Measurements from ENCODE around the gene GPR176.

The GPR176 gene

DNA sequence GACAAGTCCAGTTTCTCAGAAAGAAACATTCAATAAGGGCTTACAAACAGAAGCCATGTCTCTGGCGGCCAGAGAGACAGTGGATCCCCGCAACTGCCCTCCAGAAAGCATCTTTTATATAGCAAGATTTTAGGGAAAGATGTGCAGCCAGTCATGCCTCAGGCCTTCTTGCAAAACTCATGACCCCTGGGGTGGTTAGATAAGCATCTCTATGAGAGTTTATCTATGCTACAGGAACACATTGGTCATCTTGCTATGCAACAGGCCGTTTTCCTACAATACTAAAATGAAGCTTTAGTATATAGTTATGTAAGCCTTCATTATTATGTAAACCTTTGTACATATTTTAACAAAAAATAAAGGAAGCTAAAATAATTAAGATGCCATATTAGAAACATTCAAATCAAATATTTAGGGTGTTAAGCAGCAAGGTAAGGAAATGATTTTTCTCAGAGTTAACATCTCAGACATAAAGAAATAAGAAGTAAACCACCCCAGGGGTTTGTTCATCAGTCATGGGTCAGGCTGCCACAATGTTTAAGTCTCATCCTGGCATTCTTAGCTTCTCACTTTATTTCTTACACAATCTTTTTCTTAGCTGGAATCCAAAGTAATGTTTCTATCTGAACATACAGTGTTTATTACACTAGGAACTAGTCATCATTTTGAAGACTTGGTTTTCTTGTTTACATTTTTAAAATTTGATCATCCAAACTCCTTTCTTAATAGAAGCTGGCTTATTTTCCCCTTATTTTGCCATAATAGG lies 131.1 kb downstream of the GPR176 start:
- no peak overlapping the region for H3K4me3 Mint-ChIP-seq
- peaks cover 10% of the 10 kb centered on the region for H3K27me3 Mint-ChIP-seq (ENCODE audit: low read depth)
- peaks cover 2% of the 10 kb centered on the region for H3K36me3 Mint-ChIP-seq (ENCODE audit: low read depth)
- H3K4me1 Mint-ChIP-seq (ENCODE audit: low read depth), result peaks cover 22% of the 10 kb centered on the region
- H3K27ac Mint-ChIP-seq, result no peak overlapping the region
- no peaks in the 10 kb centered on the region for H3K9me3 Mint-ChIP-seq

DNA sequence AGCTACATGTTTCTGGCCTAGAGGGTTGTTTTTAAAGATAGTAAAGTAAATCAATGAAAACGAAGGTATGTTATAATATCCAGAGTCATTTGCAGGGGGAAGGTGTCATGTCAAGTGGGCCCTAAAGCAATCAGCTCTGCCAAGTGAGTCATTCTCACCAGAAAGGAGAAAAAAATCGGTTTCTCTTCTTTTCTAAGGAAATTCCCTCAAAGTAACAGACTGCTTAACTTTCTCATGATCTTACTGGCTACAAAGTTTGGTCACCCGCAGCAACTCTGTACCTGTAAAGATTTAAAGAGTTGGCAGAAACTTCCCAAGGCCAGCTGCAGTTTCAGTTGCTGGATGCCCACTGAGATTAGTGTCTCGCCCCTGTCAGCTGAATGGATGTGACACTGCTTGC lies 132.0 kb downstream of the GPR176 start:
- Mint-ChIP-seq H3K27ac (no peak overlapping the region), H3K4me1 (ENCODE audit: low read depth) (peaks cover 28% of the 10 kb centered on the region), H3K4me3 (no peak overlapping the region), H3K36me3 (ENCODE audit: low read depth) (peaks cover 2% of the 10 kb centered on the region), H3K9me3 (no peaks in the 10 kb centered on the region), H3K27me3 (ENCODE audit: low read depth) (peaks cover 7% of the 10 kb centered on the region)

DNA sequence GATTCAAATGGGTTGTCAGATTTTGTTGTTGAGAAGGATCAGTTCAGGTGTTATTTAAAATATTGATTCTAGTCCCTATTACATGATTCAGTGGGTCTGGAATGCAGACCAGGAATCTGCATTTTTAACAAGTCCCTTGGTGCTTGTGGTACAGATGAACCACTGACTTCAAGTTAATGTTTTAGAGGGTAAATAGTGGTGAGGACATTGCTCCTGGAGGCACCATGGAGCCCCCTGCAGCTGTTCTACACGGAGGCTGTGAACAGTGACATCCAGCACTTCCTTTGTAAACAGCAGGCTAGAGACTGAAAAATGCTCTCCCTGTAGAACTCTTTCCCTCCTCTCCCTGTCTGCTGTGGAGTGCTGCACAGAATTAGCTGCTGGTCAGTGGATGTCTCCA lies 132.6 kb downstream of the GPR176 start:
- Mint-ChIP-seq H3K4me3 (no peak overlapping the region), H3K4me1 (ENCODE audit: low read depth) (peaks cover 28% of the 10 kb centered on the region), H3K36me3 (ENCODE audit: low read depth) (peaks cover 2% of the 10 kb centered on the region), H3K27ac (no peak overlapping the region), H3K9me3 (no peaks in the 10 kb centered on the region), H3K27me3 (ENCODE audit: low read depth) (peaks cover under 1% of the 10 kb centered on the region)

DNA sequence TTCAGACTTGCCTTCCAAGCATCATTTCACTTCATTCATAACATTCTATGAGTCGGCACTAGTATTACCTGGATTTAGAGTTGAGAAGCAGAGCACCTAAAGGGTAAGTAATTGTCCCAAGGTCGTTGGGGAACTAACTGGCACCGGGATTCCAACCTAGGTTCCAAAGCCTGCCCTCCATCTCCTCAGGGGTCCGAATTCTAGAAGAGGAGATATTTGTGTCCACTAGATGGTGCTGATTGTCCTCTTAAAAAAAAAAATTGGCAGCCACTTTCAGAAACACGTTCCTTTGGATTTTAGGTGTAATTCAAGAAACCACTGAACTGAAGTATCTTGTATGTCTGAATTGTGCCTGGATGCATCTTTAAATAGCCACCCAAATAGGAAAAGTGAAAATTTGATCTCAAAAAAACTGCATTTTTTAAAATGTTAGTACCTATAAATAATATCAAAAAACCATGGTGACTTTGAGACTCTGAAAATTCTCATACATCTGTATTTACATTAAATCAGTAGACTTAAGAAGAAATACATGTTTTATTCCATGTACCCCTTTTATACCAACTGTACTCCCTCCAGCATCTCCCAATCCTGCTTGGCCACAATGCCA lies 133.5 kb downstream of the GPR176 start:
- H3K36me3 Mint-ChIP-seq (ENCODE audit: low read depth), result peaks cover 2% of the 10 kb centered on the region
- H3K27ac Mint-ChIP-seq, result no peak overlapping the region
- H3K4me1 Mint-ChIP-seq (ENCODE audit: low read depth), result peaks cover 35% of the 10 kb centered on the region
- H3K9me3 Mint-ChIP-seq, result no peaks in the 10 kb centered on the region
- no peak overlapping the region for H3K4me3 Mint-ChIP-seq
- no peaks in the 10 kb centered on the region for H3K27me3 Mint-ChIP-seq (ENCODE audit: low read depth)

DNA sequence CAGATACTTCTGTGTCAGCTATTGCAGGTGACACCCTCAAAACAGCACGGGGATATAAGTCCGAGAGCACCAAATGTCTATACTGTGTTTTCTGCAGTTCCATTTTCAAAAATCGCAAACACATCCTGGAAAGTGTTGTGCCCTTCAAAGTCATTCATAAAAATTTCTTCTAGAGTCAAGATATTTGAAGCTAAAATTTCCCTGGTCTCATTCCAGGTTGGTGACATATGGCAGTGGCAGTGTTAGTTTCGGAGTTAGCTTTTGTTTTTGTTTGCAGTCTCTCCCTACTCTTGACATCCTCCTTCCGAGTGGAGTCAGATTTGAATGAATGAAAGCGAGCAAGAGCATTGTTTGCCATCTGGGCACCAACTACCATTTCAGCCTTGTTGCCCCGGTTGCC lies 134.2 kb downstream of the GPR176 start:
- peaks cover 37% of the 10 kb centered on the region for H3K4me1 Mint-ChIP-seq (ENCODE audit: low read depth)
- H3K27ac Mint-ChIP-seq, result no peak overlapping the region

DNA sequence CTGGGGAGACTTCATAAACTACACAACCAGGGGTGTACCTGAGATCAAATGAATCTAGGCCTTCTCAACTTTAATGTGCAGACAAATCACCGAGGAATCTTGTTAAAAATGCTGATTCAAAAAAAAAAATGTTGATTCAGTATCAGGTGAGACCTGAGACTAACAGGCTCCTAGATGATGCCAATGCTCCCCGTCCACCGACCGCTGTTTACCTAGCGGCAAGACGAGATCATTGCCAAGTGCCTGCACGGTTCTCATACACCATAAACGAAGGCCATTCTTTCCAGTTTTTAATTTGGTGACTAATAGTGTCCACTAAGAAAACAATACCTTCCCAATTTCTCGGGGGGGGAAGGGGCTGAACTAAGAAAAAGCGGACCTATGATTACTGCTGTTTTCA lies 134.9 kb downstream of the GPR176 start:
- Mint-ChIP-seq H3K36me3 (ENCODE audit: low read depth) (peaks cover 2% of the 10 kb centered on the region), H3K4me3 (no peak overlapping the region), H3K4me1 (ENCODE audit: low read depth) (peaks cover 37% of the 10 kb centered on the region), H3K9me3 (no peaks in the 10 kb centered on the region), H3K27ac (no peak overlapping the region), H3K27me3 (ENCODE audit: low read depth) (no peaks in the 10 kb centered on the region)

More for the DNA sequence above, 134.2 kb downstream of the GPR176 start:
- Mint-ChIP-seq H3K36me3 (ENCODE audit: low read depth) (peaks cover 2% of the 10 kb centered on the region), H3K4me3 (no peak overlapping the region), H3K27me3 (ENCODE audit: low read depth) (no peaks in the 10 kb centered on the region), H3K9me3 (no peaks in the 10 kb centered on the region)

DNA sequence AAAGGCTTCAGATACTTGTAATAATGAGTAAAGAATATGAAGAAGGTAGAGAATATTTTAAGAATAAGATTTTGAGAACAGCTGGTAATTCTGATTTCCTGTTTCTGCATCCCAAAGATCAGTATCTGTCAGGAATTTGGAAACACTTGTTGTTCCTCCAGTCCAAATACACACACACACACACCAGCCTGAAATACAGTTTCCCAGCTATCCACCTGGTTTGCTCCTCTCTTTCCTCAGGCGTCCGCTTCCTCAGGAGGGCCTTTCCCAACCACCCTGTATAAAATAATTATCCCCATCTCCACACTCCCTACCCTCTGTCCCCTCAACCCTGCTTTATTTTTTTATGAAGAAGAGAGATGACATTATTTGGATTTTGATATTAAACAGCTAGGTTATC lies 135.4 kb downstream of the GPR176 start:
- peak overlapping the region; percentile 3 for H3K4me3 Mint-ChIP-seq

DNA sequence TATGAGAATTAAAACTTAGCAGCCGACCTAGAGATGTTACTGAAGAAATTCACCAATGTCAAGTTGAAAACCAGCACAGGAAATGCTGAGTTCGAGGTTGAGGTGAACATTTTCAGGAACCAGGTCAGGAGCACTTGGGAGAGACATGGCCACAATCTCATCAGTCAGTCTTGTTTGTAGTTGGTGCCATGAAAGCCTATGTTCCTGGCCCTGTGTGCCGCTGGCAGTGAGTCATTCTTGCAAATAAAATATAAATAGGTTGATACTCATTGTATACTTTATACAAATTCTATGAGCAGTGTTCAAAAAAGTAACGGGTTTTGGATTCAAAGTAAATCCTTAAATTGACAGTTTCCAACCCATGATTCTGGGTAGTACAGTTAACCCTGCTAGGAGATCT lies 135.9 kb downstream of the GPR176 start:
- Mint-ChIP-seq H3K36me3 (ENCODE audit: low read depth) (peaks cover 2% of the 10 kb centered on the region), H3K27me3 (ENCODE audit: low read depth) (no peaks in the 10 kb centered on the region), H3K27ac (no peak overlapping the region), H3K4me3 (peak overlapping the region; percentile 83), H3K4me1 (ENCODE audit: low read depth) (peaks cover 37% of the 10 kb centered on the region), H3K9me3 (no peaks in the 10 kb centered on the region)

More for the DNA sequence above, 135.4 kb downstream of the GPR176 start:
- Mint-ChIP-seq H3K36me3 (ENCODE audit: low read depth) (peaks cover 2% of the 10 kb centered on the region), H3K27me3 (ENCODE audit: low read depth) (no peaks in the 10 kb centered on the region), H3K4me1 (ENCODE audit: low read depth) (peaks cover 37% of the 10 kb centered on the region), H3K9me3 (no peaks in the 10 kb centered on the region), H3K27ac (peak overlapping the region; percentile 1)

DNA sequence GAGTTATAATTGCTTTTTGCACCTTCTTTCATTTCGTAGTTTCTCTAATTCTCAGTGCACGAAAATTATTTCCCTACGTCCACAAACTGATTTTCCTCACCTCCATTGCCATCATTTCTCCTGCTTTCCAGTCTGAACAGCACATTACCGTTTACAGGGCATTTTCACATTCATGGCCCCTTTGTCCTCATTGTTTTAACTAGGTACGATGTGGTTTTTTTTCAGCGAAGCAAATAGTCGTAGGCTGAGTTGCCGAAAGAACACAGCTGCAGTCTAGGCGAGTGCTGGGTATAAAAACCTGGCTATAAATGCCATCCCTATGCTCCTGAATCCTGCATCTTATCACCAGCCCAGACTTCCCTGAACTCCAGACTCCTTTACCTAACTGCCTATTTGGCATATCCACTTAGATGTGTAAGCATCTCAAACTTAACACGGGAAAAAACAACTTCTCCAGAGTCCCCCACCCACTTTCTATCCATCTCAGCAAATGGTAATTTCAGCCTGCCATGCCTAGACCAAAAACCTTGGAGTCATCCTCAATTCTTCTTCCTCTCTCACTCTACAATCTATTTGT lies 136.7 kb downstream of the GPR176 start:
- peaks cover 33% of the 10 kb centered on the region for H3K4me1 Mint-ChIP-seq (ENCODE audit: low read depth)
- peaks cover 2% of the 10 kb centered on the region for H3K36me3 Mint-ChIP-seq (ENCODE audit: low read depth)
- H3K4me3 Mint-ChIP-seq, result peak overlapping the region; percentile 83
- no peaks in the 10 kb centered on the region for H3K27me3 Mint-ChIP-seq (ENCODE audit: low read depth)
- no peaks in the 10 kb centered on the region for H3K9me3 Mint-ChIP-seq
- H3K27ac Mint-ChIP-seq, result peak overlapping the region; percentile 87

DNA sequence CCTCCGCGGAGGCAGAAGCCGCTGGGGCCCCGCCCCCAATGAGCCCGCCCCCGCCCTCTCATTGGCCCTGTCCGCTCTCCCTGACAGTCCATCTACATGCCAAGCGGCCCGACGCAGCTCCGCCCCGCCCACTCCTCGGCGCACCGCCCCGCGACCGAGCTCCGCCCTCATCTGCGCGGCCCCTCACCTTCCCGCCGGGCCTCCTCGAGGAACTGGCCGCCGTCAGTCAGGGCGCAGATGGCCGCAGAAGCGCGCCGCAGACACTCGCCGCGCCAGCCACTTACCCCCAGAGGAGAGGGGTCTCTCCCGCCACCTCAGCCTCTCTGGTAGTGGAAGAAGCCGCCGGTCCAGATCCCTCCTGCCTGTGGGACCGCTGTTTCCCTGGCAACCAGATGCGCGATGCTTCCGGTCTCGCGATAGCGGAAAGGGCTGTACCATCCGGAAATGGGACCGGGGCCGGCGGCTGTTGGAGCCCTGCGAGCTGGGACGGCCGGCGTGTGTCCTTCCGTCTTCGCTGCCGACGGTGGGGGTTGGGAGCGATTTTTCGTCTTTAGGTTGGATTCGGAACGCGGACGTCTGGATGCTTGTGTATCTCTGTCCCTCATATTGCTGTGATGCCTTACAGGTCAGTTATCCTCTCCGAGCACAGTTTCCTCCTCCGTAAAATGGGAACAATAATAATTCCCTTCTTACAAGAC lies 137.5 kb downstream of the GPR176 start, which contains the start of gene FSIP1:
TSS of gene FSIP1 (minus strand) at position 401 of the 698 bp plus-strand sequence. CDS start 6,317 bp downstream, outside the sequence.
- H3K27ac Mint-ChIP-seq, result peak within 1 kb of the TSS; percentile 87
- peaks cover 2% of the 10 kb centered on the region for H3K36me3 Mint-ChIP-seq (ENCODE audit: low read depth)
- peak within 1 kb of the TSS; percentile 83 for H3K4me3 Mint-ChIP-seq
- H3K4me1 Mint-ChIP-seq (ENCODE audit: low read depth), result peaks cover 26% of the 10 kb centered on the region
- H3K9me3 Mint-ChIP-seq, result no peaks in the 10 kb centered on the region
- peaks cover 5% of the 10 kb centered on the region for H3K27me3 Mint-ChIP-seq (ENCODE audit: low read depth)

DNA sequence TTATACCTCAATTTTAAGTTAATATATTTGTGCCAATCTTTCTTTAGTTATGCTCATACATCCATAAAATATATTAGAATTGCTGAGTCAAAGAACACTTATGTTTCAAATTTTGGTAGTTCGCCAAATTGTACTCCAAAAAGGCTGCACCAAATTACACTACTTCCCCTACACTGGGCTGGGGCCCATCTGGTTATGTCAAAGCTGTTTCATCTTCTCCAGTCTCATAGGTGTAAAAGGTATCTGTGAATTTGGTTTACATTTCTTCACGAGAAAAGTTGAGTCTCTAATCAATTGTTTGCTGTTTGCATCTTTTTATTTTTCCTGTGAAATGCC lies 138.1 kb downstream of the GPR176 start:
- no peaks in the 10 kb centered on the region for H3K9me3 Mint-ChIP-seq
- H3K4me1 Mint-ChIP-seq (ENCODE audit: low read depth), result peaks cover 26% of the 10 kb centered on the region
- H3K27ac Mint-ChIP-seq, result peak overlapping the region; percentile 87
- peaks cover 12% of the 10 kb centered on the region for H3K27me3 Mint-ChIP-seq (ENCODE audit: low read depth)
- H3K4me3 Mint-ChIP-seq, result peak overlapping the region; percentile 83
- peaks cover 2% of the 10 kb centered on the region for H3K36me3 Mint-ChIP-seq (ENCODE audit: low read depth)

DNA sequence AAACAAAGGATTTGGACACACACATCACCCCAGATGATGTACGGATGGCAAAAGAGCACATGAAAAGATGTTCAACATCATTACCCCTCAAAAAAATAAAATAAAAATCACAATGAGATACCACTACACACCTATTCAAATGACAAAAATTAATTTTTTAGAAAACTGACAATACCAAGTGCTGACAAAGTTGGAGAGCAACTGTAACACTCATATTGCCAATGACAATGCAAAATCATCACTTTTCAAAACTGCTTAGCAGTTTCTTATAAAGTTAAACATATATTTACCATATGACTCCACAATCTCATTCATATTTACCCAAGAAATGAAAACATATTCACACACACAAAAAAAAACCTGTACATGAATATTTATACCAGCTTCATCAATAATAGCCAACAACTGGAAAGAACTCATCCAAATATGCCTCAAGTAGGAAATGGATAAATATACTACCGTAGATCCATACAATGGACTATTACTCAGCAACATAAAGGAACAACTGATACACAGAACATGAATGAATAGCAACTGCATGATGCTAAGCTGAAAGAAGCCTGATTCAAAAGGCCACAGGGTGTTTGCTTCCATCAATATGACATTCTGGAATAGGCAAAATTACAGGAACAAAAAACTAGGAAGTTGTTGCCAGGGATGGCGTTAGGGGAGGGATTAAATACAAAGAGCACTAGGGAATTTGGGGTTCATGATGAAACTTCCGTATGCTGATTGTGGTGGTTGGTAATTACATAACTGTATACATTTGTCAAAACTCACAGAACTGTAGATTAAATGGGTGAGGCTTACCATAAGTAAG lies 138.7 kb downstream of the GPR176 start:
- H3K27me3 Mint-ChIP-seq (ENCODE audit: low read depth), result peaks cover 12% of the 10 kb centered on the region
- H3K9me3 Mint-ChIP-seq, result no peaks in the 10 kb centered on the region
- H3K36me3 Mint-ChIP-seq (ENCODE audit: low read depth), result peaks cover 2% of the 10 kb centered on the region
- peaks cover 24% of the 10 kb centered on the region for H3K4me1 Mint-ChIP-seq (ENCODE audit: low read depth)
- no peak overlapping the region for H3K27ac Mint-ChIP-seq
- H3K4me3 Mint-ChIP-seq, result peak overlapping the region; percentile 46

DNA sequence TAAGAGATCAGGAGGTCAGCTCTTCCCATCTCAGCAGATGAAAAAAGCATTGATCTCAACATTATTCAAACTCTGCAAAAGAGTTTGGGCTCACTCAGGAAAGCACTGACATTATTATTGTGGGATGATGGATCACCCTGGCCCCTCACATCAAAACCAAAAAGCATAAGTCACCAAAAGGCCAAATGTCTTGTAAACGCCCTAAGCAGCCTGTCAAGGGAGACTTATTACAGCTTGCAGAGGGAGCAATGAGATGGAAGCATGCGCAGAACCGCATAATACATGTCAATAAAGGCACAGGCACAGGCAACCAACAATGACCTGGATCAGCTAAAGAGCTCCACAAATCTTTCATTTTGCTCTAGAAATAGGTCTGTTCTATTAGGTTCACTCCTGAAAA lies 142.0 kb downstream of the GPR176 start:
- Mint-ChIP-seq H3K4me1 (ENCODE audit: low read depth) (peaks cover 23% of the 10 kb centered on the region), H3K4me3 (no peak overlapping the region), H3K9me3 (no peaks in the 10 kb centered on the region), H3K27me3 (ENCODE audit: low read depth) (peaks cover 17% of the 10 kb centered on the region), H3K36me3 (ENCODE audit: low read depth) (peaks cover 2% of the 10 kb centered on the region), H3K27ac (no peak overlapping the region)

DNA sequence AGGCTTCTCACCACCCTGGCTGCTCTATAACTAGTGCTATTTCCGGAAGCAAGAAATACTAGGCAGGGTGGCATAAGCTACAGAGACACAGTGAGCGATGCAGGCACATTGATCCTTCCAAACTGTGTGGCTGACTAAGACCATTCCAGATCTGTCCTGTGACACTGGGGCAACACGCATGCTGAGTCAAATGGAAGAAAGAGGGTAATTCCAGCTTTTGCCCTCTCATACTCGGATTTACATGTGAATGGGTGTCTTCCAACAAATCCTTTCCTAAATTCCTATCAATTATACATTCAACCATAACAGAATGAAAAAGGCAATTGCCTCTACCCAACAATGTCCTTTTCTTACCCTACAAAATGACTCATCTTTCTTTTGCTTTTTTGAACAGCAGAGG lies 142.6 kb downstream of the GPR176 start:
- H3K4me1 Mint-ChIP-seq (ENCODE audit: low read depth), result peaks cover 23% of the 10 kb centered on the region
- no peak overlapping the region for H3K27ac Mint-ChIP-seq
- H3K9me3 Mint-ChIP-seq, result no peaks in the 10 kb centered on the region
- peaks cover 2% of the 10 kb centered on the region for H3K36me3 Mint-ChIP-seq (ENCODE audit: low read depth)
- peaks cover 17% of the 10 kb centered on the region for H3K27me3 Mint-ChIP-seq (ENCODE audit: low read depth)
- no peak overlapping the region for H3K4me3 Mint-ChIP-seq
